HG02623 (cell line): ENCODE measurements around the gene SLCO4A1.
"Not testable (repeated sequence)": the region's sequence is repeated elsewhere in the genome, so short reads cannot be mapped to it uniquely, and the experiment has no call there.

Experiments
- ATAC-seq: cut with Tn5 transposase; IDR thresholded peaks from one replicate; pipeline ENCODE4 v1.9.1; 2021; ENCODE audit warnings: moderate library complexity; ENCODE audit not compliant: unreplicated experiment

The SLCO4A1 gene

DNA sequence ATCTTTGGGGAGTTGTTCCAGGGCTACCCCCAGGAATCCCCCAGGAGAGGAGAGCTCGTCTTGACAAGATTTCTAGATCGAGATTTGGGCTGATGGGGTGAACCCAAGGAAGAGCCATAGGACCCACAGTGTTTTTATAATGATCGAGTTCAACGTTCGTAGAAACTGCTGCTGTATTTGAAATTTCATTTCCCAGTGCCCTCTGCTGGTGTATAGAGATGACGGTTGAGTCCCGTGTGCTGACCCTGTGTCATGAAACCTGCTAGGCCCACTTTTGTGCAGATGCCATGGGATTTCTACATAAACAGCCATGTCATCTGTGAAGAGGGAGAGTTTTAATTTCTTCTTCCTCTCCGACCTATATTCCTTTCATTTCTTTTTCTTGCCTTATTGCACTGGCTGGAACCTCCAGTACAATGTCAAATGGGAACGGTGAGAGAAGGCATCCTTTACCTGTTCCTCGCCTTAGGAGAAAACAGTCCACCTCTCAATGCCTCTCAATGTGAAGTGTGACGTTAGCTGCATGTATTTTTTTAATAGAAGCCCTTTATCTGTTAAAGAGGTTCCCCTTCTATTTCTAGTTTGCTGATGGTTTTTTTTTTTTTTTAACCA is 37.8 kb downstream of the SLCO4A1 start:
- ATAC-seq = no peak

DNA sequence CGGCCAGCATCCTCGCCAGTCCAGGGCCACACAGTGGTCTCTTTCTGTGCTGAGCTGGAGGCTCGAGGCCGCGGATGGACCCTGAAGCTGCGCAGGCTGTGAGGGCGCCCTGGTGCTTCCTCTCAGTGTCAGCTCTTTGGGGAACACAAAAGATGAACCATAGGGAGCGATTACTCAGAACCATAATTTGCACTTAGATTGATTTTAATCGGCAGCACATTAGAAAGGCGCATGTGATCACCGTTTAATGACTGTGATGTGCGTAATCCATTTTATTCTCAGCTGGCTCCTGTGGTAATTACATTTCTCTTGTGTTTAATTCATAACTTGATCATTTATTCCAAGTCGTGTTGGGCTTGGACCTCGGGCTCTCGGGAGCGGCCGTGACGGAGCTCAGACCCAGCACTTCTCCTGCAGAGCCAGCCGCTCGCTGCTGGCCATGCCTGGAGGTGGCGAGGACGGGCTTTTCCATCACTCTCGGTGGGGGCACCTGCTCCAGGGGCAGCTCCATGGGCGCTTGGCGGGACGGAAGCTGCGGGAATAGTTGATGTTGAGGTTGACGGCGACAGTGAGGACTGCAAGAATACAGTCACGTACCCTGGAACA is 40.7 kb downstream of the SLCO4A1 start:
- no peak for ATAC-seq

DNA sequence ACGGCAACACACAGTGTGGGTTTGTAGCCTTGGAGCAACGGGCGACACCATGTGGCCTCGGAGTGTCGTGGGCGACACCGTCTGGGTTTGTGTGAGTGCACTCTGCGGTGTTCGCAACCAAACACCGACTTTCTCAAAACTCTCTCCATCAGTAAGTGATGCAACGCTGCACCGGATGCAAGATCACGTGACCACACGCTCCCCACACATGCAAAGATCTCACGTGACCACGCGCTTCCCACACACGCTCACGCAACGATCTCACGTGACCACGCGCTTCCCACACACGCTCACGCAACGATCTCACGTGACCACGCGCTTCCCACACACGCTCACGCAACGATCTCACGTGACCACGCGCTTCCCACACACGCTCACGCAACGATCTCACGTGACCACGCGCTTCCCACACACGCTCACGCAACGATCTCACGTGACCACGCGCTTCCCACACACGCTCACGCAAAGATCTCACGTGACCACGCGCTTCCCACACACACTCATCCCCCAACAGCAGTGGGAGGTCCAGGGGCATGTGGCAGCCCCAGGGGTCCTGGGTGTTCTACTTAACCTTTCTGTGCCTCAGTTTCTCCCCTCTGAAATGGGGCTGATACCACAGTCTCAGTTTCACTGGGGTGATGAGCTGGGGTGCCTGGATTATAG is 41.5 kb downstream of the SLCO4A1 start:
- ATAC-seq = not testable (repeated sequence)

DNA sequence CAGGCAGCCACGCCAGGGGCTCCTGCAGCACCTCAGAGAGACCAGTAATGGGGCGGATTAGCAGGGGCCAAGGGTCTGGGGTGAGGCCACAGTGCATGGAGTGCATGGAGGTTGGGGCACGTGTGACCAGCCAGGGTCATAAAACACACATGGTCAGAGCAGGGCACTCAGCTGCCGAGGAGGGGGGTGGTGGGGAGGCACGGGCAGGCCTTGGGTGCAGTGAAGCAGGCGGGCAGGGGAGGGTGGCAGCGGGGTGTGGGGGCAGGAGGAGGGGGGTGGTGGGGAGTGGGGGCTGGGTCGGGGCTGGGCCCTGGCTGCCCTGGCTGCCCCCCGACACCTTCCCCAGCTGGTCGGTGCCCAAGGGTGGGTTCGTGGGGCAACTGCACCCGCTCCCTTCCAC is 42.7 kb downstream of the SLCO4A1 start:
- no peak for ATAC-seq

DNA sequence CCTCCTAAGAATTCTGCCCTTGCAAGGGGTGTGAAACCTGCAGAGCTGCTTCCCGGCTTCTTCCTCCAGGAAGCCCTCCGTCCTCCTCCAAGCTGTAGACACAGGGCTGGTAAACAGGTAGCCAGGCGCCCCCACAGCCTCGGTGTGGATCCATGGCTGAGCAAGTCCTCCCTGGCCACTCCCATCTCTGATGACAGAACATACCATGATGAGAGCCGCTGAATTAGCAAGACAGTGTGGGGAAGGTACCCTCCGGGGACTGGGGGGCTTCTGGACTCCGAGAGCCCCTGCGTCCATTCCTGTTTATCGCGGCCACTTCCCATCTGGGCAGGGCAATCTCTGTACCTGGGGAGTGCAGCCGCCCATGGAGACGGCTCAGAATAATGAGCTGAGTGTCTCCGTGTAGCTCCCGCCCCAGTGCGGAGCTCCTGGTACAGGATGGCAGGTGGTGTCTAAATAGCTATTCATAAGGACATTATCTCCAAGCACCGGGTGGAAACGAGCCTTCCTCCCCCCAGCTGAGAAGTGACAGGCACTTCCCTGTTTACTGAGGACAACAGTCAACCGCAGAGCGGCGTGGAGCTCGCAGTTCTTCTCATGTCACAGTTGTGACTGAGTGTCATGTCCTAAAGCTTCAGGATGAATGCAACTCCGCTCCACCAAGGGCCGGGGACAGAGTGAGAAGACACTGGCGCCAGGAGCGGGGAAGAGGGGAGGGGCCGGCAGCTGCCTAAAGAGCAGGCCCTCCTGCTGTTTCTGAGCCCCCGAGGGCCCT is 43.7 kb downstream of the SLCO4A1 start:
- no peak for ATAC-seq

DNA sequence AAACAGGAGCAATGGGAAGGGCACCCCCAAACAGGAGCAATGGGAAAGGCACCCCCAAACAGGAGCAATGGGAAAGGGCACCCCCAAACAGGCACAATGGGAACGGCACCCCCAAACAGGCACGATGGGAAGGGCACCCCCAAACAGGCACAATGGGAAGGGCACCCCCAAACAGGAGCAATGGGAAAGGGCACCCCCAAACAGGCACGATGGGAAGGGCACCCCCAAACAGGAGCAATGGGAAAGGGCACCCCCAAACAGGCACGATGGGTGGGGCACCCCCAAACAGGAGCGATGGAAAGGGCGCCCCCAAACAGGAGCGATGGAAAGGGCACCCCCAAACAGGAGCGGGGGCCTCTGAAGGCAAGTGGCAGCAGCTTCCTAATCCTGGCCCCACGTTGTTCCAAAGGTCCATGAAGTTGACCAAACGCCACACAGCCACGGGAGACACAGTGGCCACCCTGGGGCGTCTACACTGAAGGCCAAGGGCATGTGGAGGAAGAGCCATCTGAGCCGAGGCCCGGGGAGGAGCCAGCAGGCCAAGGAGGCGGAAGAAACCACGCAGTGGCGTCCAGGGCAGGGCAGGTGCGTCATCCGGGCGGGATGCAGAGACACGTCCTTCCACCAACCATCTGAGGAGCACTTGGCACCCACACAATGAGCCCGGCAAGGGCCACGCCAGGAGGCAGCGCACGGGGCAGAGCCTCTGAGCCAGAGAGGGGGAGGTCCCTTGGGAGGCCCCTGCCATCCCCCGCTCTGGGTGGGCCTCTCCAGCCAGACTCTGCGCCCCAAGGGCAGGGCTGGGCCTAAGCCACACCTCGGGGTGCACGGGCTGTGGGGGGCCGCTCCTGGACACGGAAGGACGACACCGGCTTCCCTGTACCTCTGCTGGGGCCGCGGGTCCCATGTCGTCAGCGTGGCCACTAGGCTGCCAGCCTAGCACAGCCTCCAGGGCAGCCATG is 44.8 kb downstream of the SLCO4A1 start:
- no peak for ATAC-seq

DNA sequence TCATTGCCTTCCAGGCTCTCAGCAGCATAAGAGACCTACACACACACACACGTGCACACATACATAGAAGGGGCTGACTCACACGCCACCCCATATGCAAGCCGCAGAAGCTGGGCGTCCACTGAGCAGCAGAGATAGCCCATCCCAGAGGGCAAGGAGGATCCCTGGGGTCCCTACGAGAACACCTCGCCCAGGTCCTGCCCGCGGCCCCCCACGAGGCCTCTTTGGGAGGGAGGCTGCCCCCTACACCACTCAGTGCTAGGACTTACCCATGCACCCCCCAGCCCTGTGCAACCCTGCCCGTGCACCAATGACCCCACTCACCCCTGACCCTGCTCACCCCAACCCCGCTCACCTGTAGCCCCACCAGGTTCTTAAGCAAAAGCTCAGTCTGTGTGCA is 45.8 kb downstream of the SLCO4A1 start:
- ATAC-seq = no peak

DNA sequence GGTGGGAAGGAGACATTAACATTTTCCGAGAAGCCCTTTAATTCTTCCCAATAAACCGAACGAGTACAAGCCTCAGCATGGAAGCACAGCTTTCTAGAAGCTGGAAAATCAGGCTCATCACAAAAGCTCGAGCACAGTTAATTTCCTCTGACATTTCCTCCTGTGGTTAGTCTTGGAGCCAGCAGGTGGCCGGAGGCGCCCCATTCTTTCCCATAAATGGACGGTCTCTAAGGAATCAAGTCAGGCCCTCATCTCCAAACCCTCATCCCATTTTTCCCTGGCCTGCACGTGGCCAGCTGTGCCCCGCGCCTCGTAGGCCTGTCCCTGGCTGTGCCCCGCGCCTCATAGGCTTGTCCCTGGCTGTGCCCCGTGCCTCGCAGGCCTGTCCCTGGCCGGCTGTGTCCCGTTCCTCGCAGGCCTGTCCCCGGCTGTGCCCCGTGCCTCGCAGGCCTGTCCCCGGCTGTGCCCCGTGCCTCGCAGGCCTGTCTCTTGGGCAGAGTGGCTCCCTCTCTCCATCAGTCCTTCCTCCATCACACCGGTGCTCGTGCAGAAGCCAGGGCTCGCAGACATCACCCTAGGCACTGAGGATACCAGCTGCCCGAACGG is 46.7 kb downstream of the SLCO4A1 start:
- no peak for ATAC-seq

DNA sequence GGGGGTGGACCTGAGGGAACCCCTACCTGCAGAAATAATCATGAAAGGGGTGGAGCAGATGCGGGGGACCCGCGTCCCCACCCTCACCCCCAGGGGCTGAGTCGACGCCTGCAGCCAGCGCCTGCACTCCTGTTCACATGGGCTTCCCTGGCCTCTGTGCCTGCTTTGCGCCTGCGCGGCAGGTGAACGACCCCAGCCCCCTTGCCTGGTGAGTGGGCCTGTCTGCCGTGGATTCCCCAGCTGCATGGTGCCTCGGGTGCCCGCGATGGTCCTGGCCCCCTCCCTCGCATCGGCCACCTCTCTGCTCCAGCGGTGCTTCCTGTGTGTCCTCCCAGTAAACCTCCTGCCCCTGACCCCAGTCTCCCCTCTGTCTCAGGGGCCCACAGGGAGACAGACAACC is 47.6 kb downstream of the SLCO4A1 start:
- ATAC-seq = no peak

DNA sequence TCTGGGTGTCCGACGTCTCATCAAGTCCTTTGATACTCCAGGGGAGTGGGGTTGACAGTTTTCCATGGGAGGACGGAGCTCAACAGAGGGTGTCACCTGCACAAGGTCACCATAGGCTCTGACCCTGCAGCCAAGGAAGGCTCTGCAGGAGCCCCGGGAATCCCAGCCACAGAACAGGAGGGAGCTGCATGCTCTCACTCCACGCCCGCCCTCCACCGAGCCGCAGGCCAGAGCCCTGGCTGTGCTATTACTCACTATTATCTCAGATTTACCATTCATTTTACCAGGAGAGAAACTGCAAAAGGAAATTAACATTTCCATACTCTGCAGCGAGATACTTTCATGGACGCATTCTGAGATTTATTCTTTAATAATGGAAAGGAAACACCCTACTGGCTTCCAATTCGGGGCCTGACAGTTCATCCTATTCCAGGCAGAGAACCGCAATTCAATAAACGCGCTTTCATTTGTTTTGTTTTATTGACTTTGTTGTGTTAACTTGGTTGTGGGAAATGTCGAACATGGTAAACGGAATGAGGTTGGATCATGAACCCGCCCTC is 48.0 kb downstream of the SLCO4A1 start:
- no peak for ATAC-seq

DNA sequence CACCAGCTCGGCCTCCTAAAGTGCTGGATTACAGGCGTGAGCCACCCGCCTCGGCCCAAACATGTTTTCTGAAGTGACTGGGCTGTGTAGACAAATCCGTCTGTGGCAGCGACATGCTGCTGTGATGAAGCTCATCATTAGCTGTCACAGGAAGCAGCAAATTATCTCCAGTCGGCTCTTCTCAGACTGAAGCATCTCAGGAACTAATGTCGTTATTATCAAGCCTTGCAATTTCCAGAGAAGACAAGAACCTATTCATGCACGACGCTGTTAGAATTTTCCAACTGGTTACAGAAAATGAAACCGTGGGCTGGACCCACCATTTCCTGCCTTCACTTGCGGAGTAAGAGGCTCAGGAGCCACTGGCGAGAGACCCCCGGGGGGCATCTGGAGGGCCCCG is 49.2 kb downstream of the SLCO4A1 start:
- no peak for ATAC-seq

DNA sequence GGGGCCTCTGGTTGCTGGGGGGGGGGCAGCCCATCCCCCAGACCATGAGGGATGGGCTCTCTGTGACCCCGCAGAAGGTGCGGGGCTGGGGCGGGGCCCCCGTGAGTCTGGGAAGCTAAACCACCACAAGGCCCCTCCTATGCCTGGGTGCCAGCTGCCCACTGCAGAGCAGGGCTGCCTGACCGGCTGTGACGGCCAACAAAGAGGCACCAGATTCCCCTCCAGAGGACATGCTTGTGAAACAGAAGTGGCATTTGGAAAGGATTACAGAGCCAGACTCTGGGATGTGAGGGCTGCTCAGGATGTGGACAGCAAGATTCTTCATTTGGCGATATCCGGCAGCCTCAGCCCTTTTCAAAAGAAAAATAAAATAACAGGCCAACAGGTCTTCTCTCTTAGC is 49.9 kb downstream of the SLCO4A1 start:
- ATAC-seq = no peak

DNA sequence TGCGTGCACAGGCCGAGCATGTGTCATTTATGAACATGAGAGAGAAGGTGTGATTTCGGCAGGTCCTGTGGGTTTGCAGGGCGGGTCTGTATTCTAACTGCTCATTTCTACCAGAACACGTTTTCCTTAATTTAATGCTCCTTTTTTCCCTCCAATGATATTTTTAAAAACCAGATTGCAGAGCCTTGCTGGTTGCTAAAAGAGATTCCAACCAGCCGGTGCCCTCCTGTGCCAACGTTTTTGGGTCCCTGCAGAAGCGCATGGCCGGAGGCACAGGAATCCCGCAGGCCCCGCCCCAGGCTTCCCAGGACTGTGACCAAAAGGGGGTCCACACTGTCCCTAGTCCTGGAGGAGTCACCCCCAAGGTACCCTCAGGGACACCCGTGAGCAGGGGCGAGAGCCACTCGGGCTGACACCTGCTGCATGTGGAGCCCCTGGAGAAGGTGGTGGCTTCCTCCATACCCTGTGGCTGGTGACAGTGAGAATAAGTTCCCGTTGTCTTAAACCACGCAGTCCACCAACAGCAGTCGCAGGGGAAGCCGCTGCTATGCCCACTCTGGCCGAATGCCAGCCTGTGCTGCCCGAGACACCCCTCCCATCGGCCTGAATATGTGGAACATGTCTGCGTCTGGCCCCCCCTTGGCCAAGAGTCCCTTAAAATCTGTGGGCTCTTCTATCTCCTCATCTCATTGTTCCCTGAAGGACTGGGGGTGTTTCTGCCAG is 50.7 kb downstream of the SLCO4A1 start:
- no peak for ATAC-seq

DNA sequence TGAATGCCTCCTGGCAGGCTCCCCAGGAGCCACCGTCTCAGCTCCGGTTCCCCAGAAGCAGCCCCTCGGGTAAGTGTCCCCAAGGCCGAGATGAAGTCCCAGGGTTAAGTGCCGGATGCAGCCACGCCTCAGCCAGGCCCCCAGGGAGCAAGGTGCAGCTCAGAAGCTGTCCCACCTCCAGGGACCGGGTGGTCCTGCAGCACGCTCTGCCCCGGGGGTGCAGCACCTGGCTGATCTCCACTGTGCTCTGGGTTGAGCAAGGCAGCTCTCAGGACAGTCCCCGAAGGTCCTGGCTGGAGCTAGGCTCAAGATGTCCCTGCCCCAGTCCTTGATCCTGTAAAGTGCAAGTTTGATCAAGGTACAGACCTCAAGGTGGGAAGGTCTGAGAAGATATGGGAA is 51.2 kb downstream of the SLCO4A1 start:
- ATAC-seq = no peak

DNA sequence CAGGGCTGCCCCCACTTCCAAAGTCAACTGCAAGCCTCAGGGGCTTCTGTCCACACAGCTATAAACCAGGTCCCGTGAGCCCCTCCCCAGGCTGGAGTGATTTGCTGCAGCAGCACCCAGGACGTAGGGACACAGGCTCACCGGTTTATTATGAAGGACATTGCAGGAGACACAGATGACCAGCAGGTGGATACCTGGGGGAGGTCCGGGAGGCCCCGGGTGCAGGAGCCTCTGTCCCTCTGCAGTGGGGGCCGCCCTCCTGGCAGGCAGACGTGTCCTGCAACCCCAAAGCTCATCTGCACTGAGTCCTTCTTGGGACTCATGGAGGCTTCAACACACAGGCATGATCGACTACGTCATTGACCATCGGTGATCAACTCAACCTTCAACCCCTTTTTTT is 51.8 kb downstream of the SLCO4A1 start:
- no peak for ATAC-seq

DNA sequence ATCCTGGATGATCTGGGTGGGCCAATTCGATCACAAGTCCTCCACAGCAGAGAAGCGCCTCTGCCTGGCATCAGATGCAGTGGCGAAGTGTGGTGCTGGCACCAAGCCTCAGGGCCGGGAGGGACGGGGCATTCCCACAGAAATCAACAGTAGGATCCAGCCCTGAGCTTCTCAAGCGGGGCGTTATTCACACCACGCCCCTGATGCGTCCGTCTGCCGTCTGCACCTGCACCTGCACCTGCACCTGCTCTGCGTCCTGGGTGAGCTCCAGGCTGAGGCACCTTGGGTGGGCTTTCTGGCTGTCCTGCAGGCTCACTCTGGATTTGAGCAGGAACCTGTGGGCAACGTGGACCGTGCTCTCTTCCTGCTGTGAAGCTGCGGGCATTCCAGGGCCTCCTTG is 52.6 kb downstream of the SLCO4A1 start:
- ATAC-seq = no peak

DNA sequence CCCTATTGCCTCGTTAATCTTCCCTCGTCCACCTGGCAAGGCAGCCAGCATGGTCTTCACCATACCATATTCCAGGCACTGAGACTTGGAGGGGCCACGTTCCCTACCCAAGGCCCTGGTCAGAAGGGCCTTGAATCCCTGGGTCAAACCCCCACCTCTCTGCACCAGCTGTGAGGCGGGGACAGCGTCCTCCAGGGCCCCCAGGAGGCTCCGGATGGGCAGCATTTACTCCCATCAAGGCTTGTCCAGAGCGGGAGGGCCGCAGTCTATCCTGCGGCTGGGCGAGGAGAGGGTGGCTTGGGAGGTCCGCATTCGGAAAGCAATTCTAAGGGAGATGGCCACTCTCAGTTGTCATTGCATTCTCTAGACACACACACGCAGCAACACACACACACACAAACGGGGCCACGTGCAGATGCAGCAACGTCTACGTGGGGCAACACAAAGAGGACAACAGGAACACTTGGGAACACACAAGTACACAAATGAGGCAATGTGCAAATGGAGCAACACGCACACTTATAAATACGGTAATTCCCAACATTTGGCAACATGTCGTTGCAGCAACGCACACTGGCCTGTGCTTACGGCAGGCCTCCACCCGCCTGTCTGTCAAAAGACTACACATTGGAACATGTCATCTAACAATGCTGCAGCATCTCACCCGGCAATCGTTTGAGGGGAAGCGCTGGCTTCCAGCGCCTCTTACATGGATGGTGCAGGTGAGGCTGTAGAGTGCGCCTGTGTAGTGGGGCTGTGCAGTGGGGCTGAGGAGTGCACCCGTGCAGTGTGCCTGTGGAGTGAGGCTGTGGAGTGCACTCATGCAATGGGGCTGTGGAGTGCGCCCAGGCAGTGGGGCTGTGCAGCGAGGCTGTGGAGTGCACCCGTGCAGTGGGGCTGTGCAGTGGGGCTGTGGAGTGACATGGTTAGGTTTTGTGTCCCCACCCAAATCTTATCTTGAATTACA is 53.4 kb downstream of the SLCO4A1 start:
- no peak for ATAC-seq

DNA sequence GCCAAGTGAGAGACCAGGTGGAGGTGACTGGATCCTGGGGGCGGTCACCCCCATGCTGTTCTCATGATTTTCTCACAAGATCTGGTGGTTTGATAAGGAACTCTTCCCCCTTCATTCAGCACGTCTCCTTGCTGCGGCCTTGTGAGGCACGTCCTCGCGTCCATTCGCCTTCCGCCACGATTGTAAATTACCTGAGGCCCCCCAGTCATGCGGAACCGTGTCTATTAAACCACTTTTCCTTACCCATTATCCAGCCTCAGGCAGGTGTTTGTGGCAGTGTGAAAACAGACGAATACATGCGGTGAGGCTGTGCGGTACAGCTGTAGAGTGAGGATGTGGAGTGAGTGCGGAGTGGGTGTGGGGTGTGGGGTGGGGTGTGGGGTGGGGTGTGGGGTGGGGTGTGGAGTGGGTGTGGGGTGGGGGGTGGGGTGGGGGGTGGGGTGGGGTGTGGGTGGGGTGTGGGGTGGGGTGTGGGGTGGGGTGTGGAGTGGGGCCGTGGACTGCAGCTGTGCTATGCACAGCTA is 54.2 kb downstream of the SLCO4A1 start:
- no peak for ATAC-seq
